MM.1S (cell line): Measurements from ENCODE around the gene USP54.
A peak's percentile ranks its signal among the peaks of the same experiment; 100 is the strongest.

Experiments
- DNase-seq: peaks from one replicate; pipeline ENCODE4 v3.0.0-alpha.2; 2015
- H2AFZ ChIP-seq: fragments of 300-600 bp; sonication (generic); 2 replicates; pipeline ENCODE4 v1.6.0; 2016; ENCODE audit warnings: antibody characterized with exemption, low read length
- H3F3A ChIP-seq: fragments of 300-600 bp; sonication (generic); 2 replicates; pipeline ENCODE4 v1.6.1; 2016; ENCODE audit warnings: mild to moderate bottlenecking, antibody characterized with exemption, low read length, moderate library complexity, mixed read lengths; ENCODE audit not compliant: insufficient read depth
- H3K27ac ChIP-seq: fragments of 300-600 bp; sonication (generic); 2 replicates; pipeline ENCODE4 v1.5.1; 2016; ENCODE audit warnings: mild to moderate bottlenecking, low read length
- H3K27me3 ChIP-seq: fragments of 300-600 bp; sonication (generic); replicated peaks from 2 replicates; pipeline ENCODE4 v1.6.0; 2016; ENCODE audit warnings: low read length; ENCODE audit not compliant: insufficient read depth
- H3K36me3 ChIP-seq: fragments of 300-600 bp; sonication (generic); replicated peaks from 2 replicates; pipeline ENCODE4 v1.6.1; 2016; ENCODE audit warnings: mild to moderate bottlenecking, low read length, mixed read lengths; ENCODE audit not compliant: insufficient read depth
- H3K4me1 ChIP-seq: fragments of 300-600 bp; sonication (generic); 2 replicates; pipeline ENCODE4 v1.6.1; 2016; ENCODE audit warnings: low read length, mixed read lengths
- H3K4me2 ChIP-seq: fragments of 300-600 bp; sonication (generic); 2 replicates; pipeline ENCODE4 v1.6.0; 2016; ENCODE audit warnings: low read depth, low read length
- H3K4me3 ChIP-seq: fragments of 300-600 bp; sonication (generic); 2 replicates; pipeline ENCODE4 v1.5.1; 2016; ENCODE audit warnings: low read length, mixed read lengths
- H3K79me2 ChIP-seq: fragments of 300-600 bp; sonication (generic); 2 replicates; pipeline ENCODE4 v1.6.1; 2016; ENCODE audit warnings: mixed run types, low read length, mixed read lengths
- H3K9ac ChIP-seq: fragments of 300-600 bp; sonication (generic); 2 replicates; pipeline ENCODE4 v1.6.1; 2016; ENCODE audit warnings: low read length, mixed read lengths
- H3K9me2 ChIP-seq: fragments of 300-600 bp; sonication (generic); replicated peaks from 2 replicates; pipeline ENCODE4 v1.6.1; 2016; ENCODE audit warnings: mild to moderate bottlenecking, low read length, mixed read lengths; ENCODE audit not compliant: insufficient read depth
- H3K9me3 ChIP-seq: fragments of 300-600 bp; sonication (generic); replicated peaks from 2 replicates; pipeline ENCODE4 v1.6.1; 2016; ENCODE audit warnings: mild to moderate bottlenecking, low read length, mixed read lengths; ENCODE audit not compliant: insufficient read depth
- H4K20me1 ChIP-seq: fragments of 300-600 bp; sonication (generic); 2 replicates; pipeline ENCODE4 v1.6.1; 2016; ENCODE audit warnings: mild to moderate bottlenecking, low read length, moderate library complexity, mixed read lengths; ENCODE audit not compliant: insufficient read depth
- CTCF ChIP-seq: fragments of 300-600 bp; sonication (generic); IDR thresholded peaks from 2 replicates; pipeline ENCODE4 v1.5.1; 2016; ENCODE audit warnings: antibody characterized with exemption, low read length, mixed read lengths
- EZH2 ChIP-seq: fragments of 300-600 bp; sonication (generic); optimal IDR thresholded peaks from 2 replicates; pipeline ENCODE3; 2017; ENCODE audit warnings: low read depth, mild to moderate bottlenecking, antibody characterized with exemption, low read length, mixed read lengths
- EZH2phosphoT487 ChIP-seq: fragments of 300-600 bp; sonication (generic); IDR thresholded peaks from 2 replicates; pipeline ENCODE4 v1.6.1; 2018; ENCODE audit warnings: antibody characterized with exemption, low read length

The USP54 gene

GRCh38 chr10:73495226-73495883, 95.8 kb downstream of the USP54 start:
- TF ChIP-seq CTCF (no peak), EZH2 (no peak), EZH2phosphoT487 (no peak)
- Histone ChIP-seq H3K36me3 (no peaks in the 10 kb centered on the region; the same call in 1 of the 2 replicates), H3K79me2 (peaks cover 43% of the 10 kb centered on the region), H3K27ac (peak overlapping the region; percentile 85), H3K9me2 (no peaks in the 10 kb centered on the region), H3K4me1 (peaks cover 10% of the 10 kb centered on the region), H3K4me2 (peak overlapping the region; percentile 80), H3K9ac (peak overlapping the region; percentile 80), H3F3A (peaks cover 9% of the 10 kb centered on the region), H2AFZ (peak overlapping the region; percentile 55), H4K20me1 (no peaks in the 10 kb centered on the region), H3K4me3 (peak overlapping the region; percentile 75), H3K27me3 (no peaks in the 10 kb centered on the region), H3K9me3 (no peaks in the 10 kb centered on the region)
- DNase-seq, result peak; percentile 94

GRCh38 chr10:73494877-73495225, 96.3 kb downstream of the USP54 start:
- Histone ChIP-seq H3K9me2 (no peaks in the 10 kb centered on the region), H3K27ac (peak overlapping the region; percentile 85), H3K36me3 (no peaks in the 10 kb centered on the region; the same call in 1 of the 2 replicates), H4K20me1 (no peaks in the 10 kb centered on the region), H3F3A (peaks cover 9% of the 10 kb centered on the region), H3K9me3 (no peaks in the 10 kb centered on the region), H2AFZ (peak overlapping the region; percentile 55), H3K4me1 (peaks cover 10% of the 10 kb centered on the region), H3K79me2 (peaks cover 47% of the 10 kb centered on the region), H3K9ac (peak overlapping the region; percentile 80), H3K4me2 (peak overlapping the region; percentile 80), H3K27me3 (no peaks in the 10 kb centered on the region), H3K4me3 (peak overlapping the region; percentile 75)
- TF ChIP-seq EZH2 (no peak), EZH2phosphoT487 (no peak), CTCF (no peak)
- no peak for DNase-seq

GRCh38 chr10:73494213-73494612, 96.9 kb downstream of the USP54 start:
- Histone ChIP-seq H4K20me1 (no peaks in the 10 kb centered on the region), H3K9ac (no peak overlapping the region), H2AFZ (no peak overlapping the region), H3K36me3 (no peaks in the 10 kb centered on the region; the same call in 1 of the 2 replicates), H3K27me3 (no peaks in the 10 kb centered on the region), H3K4me3 (no peak overlapping the region), H3K4me1 (peaks cover 10% of the 10 kb centered on the region), H3K27ac (no peak overlapping the region), H3K9me3 (no peaks in the 10 kb centered on the region), H3F3A (peaks cover 9% of the 10 kb centered on the region), H3K9me2 (no peaks in the 10 kb centered on the region), H3K4me2 (peak overlapping the region; percentile 80; the same call in 1 of the 2 replicates), H3K79me2 (peaks cover 53% of the 10 kb centered on the region)
- no peak for TF ChIP-seq CTCF
- no peak for TF ChIP-seq EZH2
- TF ChIP-seq EZH2phosphoT487, result no peak
- DNase-seq, result no peak
